Neural progenitor cell (in vitro differentiated cells): Measurements from ENCODE around the gene ADCYAP1. TPM values are rescaled to one million over a fixed set of nuclear protein-coding genes. Genes with fewer than 3 reads are reported as not detected.

Experiments used
- DNase-seq: peaks from one replicate; pipeline ENCODE4 v3.0.0-alpha.2; 2016; ENCODE audit warnings: low spot score
- H2AFZ ChIP-seq: fragments of 200-600 bp; sonication (generic); replicated peaks from 2 replicates; pipeline ENCODE4 v1.6.1; 2016; ENCODE audit warnings: antibody characterized with exemption
- H3F3A ChIP-seq: fragments of 200-600 bp; sonication (generic); 2 replicates; pipeline ENCODE4 v1.6.1; 2016; ENCODE audit warnings: antibody characterized with exemption, low read depth
- H3K27ac ChIP-seq: fragments of 200-600 bp; sonication (generic); 2 replicates; pipeline ENCODE4 v1.5.1; 2016; ENCODE audit warnings: mild to moderate bottlenecking
- H3K27me3 ChIP-seq: fragments of 200-600 bp; sonication (generic); 2 replicates; pipeline ENCODE4 v1.6.1; 2016; ENCODE audit warnings: mild to moderate bottlenecking, moderate library complexity
- H3K36me3 ChIP-seq: fragments of 200-600 bp; sonication (generic); 2 replicates; pipeline ENCODE4 v1.5.1; 2016
- H3K4me1 ChIP-seq: fragments of 200-600 bp; sonication (generic); 2 replicates; pipeline ENCODE4 v1.6.1; 2016; ENCODE audit warnings: mixed run types
- H3K4me2 ChIP-seq: fragments of 200-600 bp; sonication (generic); 2 replicates; pipeline ENCODE4 v1.6.1; 2016
- H3K4me3 ChIP-seq: fragments of 200-600 bp; sonication (generic); 2 replicates; pipeline ENCODE4 v1.5.1; 2016
- H3K79me2 ChIP-seq: fragments of 200-600 bp; sonication (generic); 2 replicates; pipeline ENCODE4 v1.6.1; 2016; ENCODE audit warnings: low read depth
- H3K9ac ChIP-seq: fragments of 200-600 bp; sonication (generic); 2 replicates; pipeline ENCODE4 v1.6.1; 2016
- H3K9me3 ChIP-seq: fragments of 200-600 bp; sonication (generic); 2 replicates; pipeline ENCODE4 v1.5.1; 2016; ENCODE audit warnings: low read depth
- H4K20me1 ChIP-seq: fragments of 200-600 bp; sonication (generic); 2 replicates; pipeline ENCODE4 v1.6.1; 2016; ENCODE audit warnings: low read depth
- H3K27ac Mint-ChIP-seq: 3 replicates; pipeline ENCODE4 v1.8.0; 2021; ENCODE audit warnings: mixed read lengths
- H3K27me3 Mint-ChIP-seq: 2 replicates; pipeline ENCODE4 v1.8.0; 2022; ENCODE audit warnings: low read depth, mild to moderate bottlenecking, inconsistent platforms, moderate library complexity, mixed read lengths; ENCODE audit not compliant: insufficient read depth
- H3K36me3 Mint-ChIP-seq: 3 replicates; pipeline ENCODE4 v1.8.0; 2021; ENCODE audit warnings: mixed read lengths
- H3K4me1 Mint-ChIP-seq: 3 replicates; pipeline ENCODE4 v1.8.0; 2021; ENCODE audit warnings: mixed read lengths
- H3K4me3 Mint-ChIP-seq: 3 replicates; pipeline ENCODE4 v1.8.0; 2021; ENCODE audit warnings: mild to moderate bottlenecking, moderate library complexity, mixed read lengths
- H3K9me3 Mint-ChIP-seq: 3 replicates; pipeline ENCODE4 v1.8.0; 2020; ENCODE audit warnings: mixed read lengths
- EZH2 ChIP-seq: fragments of 200-600 bp; sonication (generic); IDR thresholded peaks from 2 replicates; pipeline ENCODE4 v1.6.1; 2017; ENCODE audit warnings: antibody characterized with exemption, mild to moderate bottlenecking, moderate library complexity
- EZH2phosphoT487 ChIP-seq: fragments of 200-600 bp; sonication (generic); IDR thresholded peaks from 2 replicates; pipeline ENCODE4 v1.6.1; 2017; ENCODE audit warnings: antibody characterized with exemption
- total RNA-seq: library from RNA; depleted of rRNA; stranded (reverse); fragments of >200 nt; gene quantifications from 2 replicates; pipeline ENCODE4 v1.2.3, GENCODE V29; 2015; ENCODE audit warnings: low replicate concordance
- TF ChIP-seq, protein P1 (sequence below): fragments of 200-600 bp; sonication (generic); IDR thresholded peaks from 2 replicates; pipeline ENCODE4 v1.5.1; 2017; ENCODE audit warnings: antibody characterized with exemption, mild to moderate bottlenecking

ADCYAP1 gene
- total RNA-seq, 1 donor from 2014 or later, result 0.04 TPM

DNA sequence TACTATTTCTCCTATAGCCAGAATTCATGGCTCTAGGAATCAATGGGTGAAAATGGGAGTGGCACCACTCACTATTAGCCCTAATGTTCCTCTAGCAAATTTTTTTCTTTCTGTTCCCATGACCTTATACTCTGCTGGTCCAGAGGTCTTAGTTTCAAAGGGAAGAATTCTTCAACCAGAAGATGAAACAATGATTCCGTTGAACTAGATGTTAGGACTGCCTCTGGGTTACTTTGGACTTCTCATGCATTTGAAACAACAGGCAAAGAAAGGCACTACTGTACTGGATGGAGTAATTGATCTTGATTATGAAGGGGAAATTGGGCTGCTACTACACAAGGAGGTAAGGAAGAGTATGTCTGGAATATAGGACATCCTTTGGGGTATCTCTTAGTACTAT lies 18.6 kb upstream of the ADCYAP1 start:
- Histone ChIP-seq H3K4me3 (no peak overlapping the region), H3K4me1 (no peaks in the 10 kb centered on the region), H3K36me3 (no peaks in the 10 kb centered on the region), H3K9me3 (no peaks in the 10 kb centered on the region), H3K27me3 (no peaks in the 10 kb centered on the region), H3K79me2 (no peaks in the 10 kb centered on the region), H3K27ac (no peak overlapping the region), H3F3A (no peaks in the 10 kb centered on the region), H3K4me2 (no peak overlapping the region), H3K9ac (no peak overlapping the region), H2AFZ (no peak overlapping the region), H4K20me1 (no peaks in the 10 kb centered on the region)
- no peak for DNase-seq
- Mint-ChIP-seq H3K4me3 (no peak overlapping the region), H3K36me3 (no peaks in the 10 kb centered on the region), H3K27ac (no peak overlapping the region), H3K9me3 (no peaks in the 10 kb centered on the region), H3K4me1 (no peaks in the 10 kb centered on the region), H3K27me3 (peaks cover 5% of the 10 kb centered on the region)
- TF ChIP-seq EZH2 (no peak), EZH2phosphoT487 (no peak)
- TF ChIP-seq, protein P1, sequence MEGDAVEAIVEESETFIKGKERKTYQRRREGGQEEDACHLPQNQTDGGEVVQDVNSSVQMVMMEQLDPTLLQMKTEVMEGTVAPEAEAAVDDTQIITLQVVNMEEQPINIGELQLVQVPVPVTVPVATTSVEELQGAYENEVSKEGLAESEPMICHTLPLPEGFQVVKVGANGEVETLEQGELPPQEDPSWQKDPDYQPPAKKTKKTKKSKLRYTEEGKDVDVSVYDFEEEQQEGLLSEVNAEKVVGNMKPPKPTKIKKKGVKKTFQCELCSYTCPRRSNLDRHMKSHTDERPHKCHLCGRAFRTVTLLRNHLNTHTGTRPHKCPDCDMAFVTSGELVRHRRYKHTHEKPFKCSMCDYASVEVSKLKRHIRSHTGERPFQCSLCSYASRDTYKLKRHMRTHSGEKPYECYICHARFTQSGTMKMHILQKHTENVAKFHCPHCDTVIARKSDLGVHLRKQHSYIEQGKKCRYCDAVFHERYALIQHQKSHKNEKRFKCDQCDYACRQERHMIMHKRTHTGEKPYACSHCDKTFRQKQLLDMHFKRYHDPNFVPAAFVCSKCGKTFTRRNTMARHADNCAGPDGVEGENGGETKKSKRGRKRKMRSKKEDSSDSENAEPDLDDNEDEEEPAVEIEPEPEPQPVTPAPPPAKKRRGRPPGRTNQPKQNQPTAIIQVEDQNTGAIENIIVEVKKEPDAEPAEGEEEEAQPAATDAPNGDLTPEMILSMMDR, result no peak

DNA sequence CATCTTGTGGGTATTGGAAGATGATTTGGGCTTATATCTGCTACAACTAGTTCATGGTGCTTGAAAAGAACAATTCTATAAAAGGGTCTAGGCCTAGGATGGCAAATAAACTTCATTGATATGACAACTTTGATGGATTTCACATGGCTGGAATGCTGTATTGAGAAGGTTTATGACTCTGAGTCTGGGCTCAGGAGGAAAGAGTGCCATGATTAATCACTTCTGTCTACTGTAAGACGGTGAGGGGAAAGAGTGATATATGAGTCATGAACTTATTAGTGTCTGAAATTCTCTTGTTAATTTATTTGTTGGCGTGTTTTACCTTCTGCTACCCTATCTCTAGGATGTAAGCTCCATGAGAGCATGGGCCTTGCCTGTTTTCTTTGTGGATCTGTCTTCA lies 17.0 kb upstream of the ADCYAP1 start:
- Histone ChIP-seq H3K27ac (no peak overlapping the region), H3K4me1 (no peaks in the 10 kb centered on the region), H3K36me3 (no peaks in the 10 kb centered on the region), H3K9ac (no peak overlapping the region), H3K27me3 (no peaks in the 10 kb centered on the region), H3K79me2 (no peaks in the 10 kb centered on the region), H3K4me3 (no peak overlapping the region), H3K4me2 (no peak overlapping the region), H4K20me1 (no peaks in the 10 kb centered on the region), H3F3A (no peaks in the 10 kb centered on the region), H3K9me3 (no peaks in the 10 kb centered on the region), H2AFZ (no peak overlapping the region)
- TF ChIP-seq EZH2 (no peak), EZH2phosphoT487 (no peak)
- TF ChIP-seq, protein P1, result no peak
- no peaks in the 10 kb centered on the region for H3K36me3 Mint-ChIP-seq
- no peak overlapping the region for H3K4me3 Mint-ChIP-seq
- no peaks in the 10 kb centered on the region for H3K9me3 Mint-ChIP-seq
- no peak overlapping the region for H3K27ac Mint-ChIP-seq
- H3K4me1 Mint-ChIP-seq, result no peaks in the 10 kb centered on the region
- DNase-seq, result no peak
- H3K27me3 Mint-ChIP-seq, result peaks cover 5% of the 10 kb centered on the region

DNA sequence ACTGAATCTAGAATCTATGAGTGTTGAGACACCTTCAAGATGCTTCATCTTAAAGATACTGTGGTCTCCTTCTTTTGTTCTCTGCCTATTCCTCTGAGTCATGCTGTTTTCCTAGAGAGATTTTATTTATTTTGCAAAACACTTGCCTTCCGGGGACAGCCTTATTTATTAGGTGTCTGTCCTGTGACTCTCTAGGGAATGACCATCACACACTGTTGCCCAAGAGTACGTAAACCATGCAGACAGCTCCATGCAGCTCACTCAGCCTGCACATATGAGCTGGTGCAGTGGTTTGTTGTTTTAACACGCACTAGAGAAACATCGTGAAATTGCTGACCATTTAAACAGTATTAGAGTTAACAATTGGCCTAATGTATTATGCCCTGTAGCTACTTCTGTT lies 12.4 kb upstream of the ADCYAP1 start:
- H3K4me3 ChIP-seq, result no peak overlapping the region
- H3K9ac ChIP-seq, result no peak overlapping the region
- no peak overlapping the region for H3K4me3 Mint-ChIP-seq
- no peaks in the 10 kb centered on the region for H3K79me2 ChIP-seq
- no peaks in the 10 kb centered on the region for H3K9me3 ChIP-seq
- no peaks in the 10 kb centered on the region for H3K36me3 Mint-ChIP-seq
- no peaks in the 10 kb centered on the region for H3F3A ChIP-seq
- H3K4me1 ChIP-seq, result no peaks in the 10 kb centered on the region
- no peaks in the 10 kb centered on the region for H3K27me3 Mint-ChIP-seq
- H3K27me3 ChIP-seq, result no peaks in the 10 kb centered on the region
- no peak overlapping the region for H3K27ac ChIP-seq
- DNase-seq, result no peak
- no peak overlapping the region for H3K4me2 ChIP-seq
- H3K9me3 Mint-ChIP-seq, result no peaks in the 10 kb centered on the region
- no peaks in the 10 kb centered on the region for H3K36me3 ChIP-seq
- no peak overlapping the region for H2AFZ ChIP-seq
- H3K4me1 Mint-ChIP-seq, result no peaks in the 10 kb centered on the region
- H4K20me1 ChIP-seq, result no peaks in the 10 kb centered on the region
- TF ChIP-seq EZH2 (no peak), EZH2phosphoT487 (no peak)
- TF ChIP-seq, protein P1, result no peak
- no peak overlapping the region for H3K27ac Mint-ChIP-seq

GRCh38 chr18:896315-896714 lies 8.4 kb upstream of the ADCYAP1 start:
- Histone ChIP-seq H3K79me2 (no peaks in the 10 kb centered on the region), H3K4me1 (peaks cover under 1% of the 10 kb centered on the region), H2AFZ (no peak overlapping the region), H4K20me1 (no peaks in the 10 kb centered on the region), H3K9ac (no peak overlapping the region), H3K4me3 (no peak overlapping the region), H3K27ac (no peak overlapping the region), H3K36me3 (no peaks in the 10 kb centered on the region), H3F3A (no peaks in the 10 kb centered on the region), H3K4me2 (no peak overlapping the region), H3K9me3 (no peaks in the 10 kb centered on the region), H3K27me3 (peaks cover 30% of the 10 kb centered on the region)
- DNase-seq, result no peak
- H3K27ac Mint-ChIP-seq, result no peak overlapping the region
- no peaks in the 10 kb centered on the region for H3K36me3 Mint-ChIP-seq
- peaks cover 6% of the 10 kb centered on the region for H3K27me3 Mint-ChIP-seq
- TF ChIP-seq, protein P1, result no peak
- TF ChIP-seq EZH2 (no peak), EZH2phosphoT487 (no peak)
- no peaks in the 10 kb centered on the region for H3K4me1 Mint-ChIP-seq
- no peaks in the 10 kb centered on the region for H3K9me3 Mint-ChIP-seq
- H3K4me3 Mint-ChIP-seq, result no peak overlapping the region
